Measurements from ENCODE around the gene DNA2. TPM values are rescaled to one million over a fixed set of nuclear protein-coding genes. Genes with fewer than 3 reads are reported as not detected.

The DNA2 gene
- total and polyA plus RNA-seq, 2 donors (not counting 1 experiment from before 2014, with no cell fraction given), result 2.6 to 6.4 TPM

- Histone ChIP-seq H3K27me3 (ENCODE audit: control insufficient read depth, insufficient read depth, low read length) (no peaks in the 10 kb centered on the region), H3K9ac (ENCODE audit: insufficient read depth, low read length) (no peak overlapping the region), H3K79me2 (ENCODE audit: control insufficient read depth, insufficient read depth, low read length) (no peaks in the 10 kb centered on the region), H4K20me1 (ENCODE audit: control insufficient read depth, extremely low read depth, insufficient read depth, low read length) (no peaks in the 10 kb centered on the region), H3K4me2 (ENCODE audit: extremely low read depth, insufficient read depth, low read length) (no peak overlapping the region), H3K4me1 (ENCODE audit: control insufficient read depth, extremely low read depth, insufficient read depth, low read length) (no peaks in the 10 kb centered on the region), H3K9me3 (ENCODE audit: control insufficient read depth, insufficient read depth, low read depth, low read length) (no peaks in the 10 kb centered on the region), H3K4me3 (replicated peaks in 1 of 4; ENCODE audit: control extremely low read depth in 1 of 4, insufficient read depth in 1 of 4, low read depth in 3 of 4, low read length in 4 of 4) (no peak overlapping the region), H3K27ac (ENCODE audit: insufficient read depth, low read length) (no peak overlapping the region), H3K36me3 (ENCODE audit: control insufficient read depth, insufficient read depth, low read length) (no peaks in the 10 kb centered on the region), H2AFZ (ENCODE audit: low read length) (no peak overlapping the region)
- TF ChIP-seq EZH2 (IDR thresholded peaks at IDR 0.05; ENCODE audit: low read length, missing control alignments) (no peak), CTCF (conservative IDR thresholded peaks at IDR 0.05 in 1 of 2, IDR thresholded peaks at IDR 0.05 in 1 of 2; ENCODE audit: low read depth in 1 of 2, low read length in 2 of 2) (no peak)
- no peak for DNase-seq (ENCODE audit: low read depth in 2 of 2)
These were observed 18.1 kb upstream of the DNA2 start for GRCh38 chr10:68489919-68490318.

DNA sequence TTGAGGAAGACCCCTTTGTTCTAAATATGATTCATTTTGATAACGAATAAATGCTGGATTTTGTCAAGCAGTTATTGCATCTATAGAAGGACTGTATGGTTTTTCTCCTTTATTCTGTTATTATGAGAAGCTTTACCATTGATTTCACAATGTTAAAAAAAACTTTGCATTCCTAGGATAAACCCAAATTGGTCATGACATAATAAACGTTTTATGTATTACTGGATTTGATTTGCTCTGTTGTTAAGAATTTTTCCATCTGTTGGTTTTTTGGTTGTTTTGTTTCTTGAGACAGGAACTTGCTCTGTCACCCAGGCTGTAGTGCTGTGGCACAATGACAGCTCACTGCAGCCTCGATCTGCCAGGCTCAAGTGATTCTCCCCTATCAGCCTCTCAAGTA is 2.2 kb upstream of the DNA2 start:
- H3K27me3 ChIP-seq (ENCODE audit: control insufficient read depth, insufficient read depth, low read length), result no peaks in the 10 kb centered on the region
- no peak overlapping the region for H2AFZ ChIP-seq (ENCODE audit: low read length)
- H3K79me2 ChIP-seq (ENCODE audit: control insufficient read depth, insufficient read depth, low read length), result peaks cover 16% of the 10 kb centered on the region
- TF ChIP-seq CTCF (conservative IDR thresholded peaks at IDR 0.05 in 1 of 2, IDR thresholded peaks at IDR 0.05 in 1 of 2; ENCODE audit: low read depth in 1 of 2, low read length in 2 of 2), result no peak
- no peak for TF ChIP-seq EZH2 (IDR thresholded peaks at IDR 0.05; ENCODE audit: low read length, missing control alignments)
- H4K20me1 ChIP-seq (ENCODE audit: control insufficient read depth, extremely low read depth, insufficient read depth, low read length), result no peaks in the 10 kb centered on the region
- H3K9ac ChIP-seq (ENCODE audit: insufficient read depth, low read length), result no peak overlapping the region
- H3K36me3 ChIP-seq (ENCODE audit: control insufficient read depth, insufficient read depth, low read length), result no peaks in the 10 kb centered on the region
- H3K4me3 ChIP-seq (replicated peaks in 1 of 4; ENCODE audit: control extremely low read depth in 1 of 4, insufficient read depth in 1 of 4, low read depth in 3 of 4, low read length in 4 of 4), result no peak overlapping the region
- no peaks in the 10 kb centered on the region for H3K4me1 ChIP-seq (ENCODE audit: control insufficient read depth, extremely low read depth, insufficient read depth, low read length)
- DNase-seq (ENCODE audit: low read depth in 2 of 2), result no peak
- no peak overlapping the region for H3K4me2 ChIP-seq (ENCODE audit: extremely low read depth, insufficient read depth, low read length)
- H3K27ac ChIP-seq (ENCODE audit: insufficient read depth, low read length), result no peak overlapping the region
- H3K9me3 ChIP-seq (ENCODE audit: control insufficient read depth, insufficient read depth, low read depth, low read length), result no peaks in the 10 kb centered on the region

DNA sequence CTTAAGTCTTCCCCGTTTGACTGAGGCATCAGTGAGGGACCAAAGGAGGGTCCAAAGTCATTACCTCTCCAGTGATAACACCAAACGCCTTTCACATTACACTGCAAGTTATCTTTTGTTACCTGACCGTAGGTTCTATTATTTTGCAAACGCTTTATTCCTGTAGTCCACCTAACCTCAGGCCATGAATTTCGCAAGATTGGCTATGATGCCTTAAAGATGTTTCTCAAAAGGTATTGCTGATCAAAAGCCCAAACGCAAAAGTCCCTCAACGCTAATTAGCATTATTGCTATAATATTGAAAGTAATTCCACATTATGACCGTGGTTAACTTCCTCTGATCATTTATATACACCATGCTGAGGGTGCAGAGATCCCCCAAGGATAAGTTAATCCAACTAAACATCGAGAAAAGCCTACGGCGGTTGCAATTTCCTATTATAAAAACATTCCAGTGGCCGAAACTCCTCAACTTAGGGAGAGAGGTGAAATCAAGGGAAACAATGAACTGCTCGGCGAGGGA is 649 bp downstream of the DNA2 start:
- peak overlapping the region; percentile 63 for H3K27ac ChIP-seq (ENCODE audit: insufficient read depth, low read length)
- H3K79me2 ChIP-seq (ENCODE audit: control insufficient read depth, insufficient read depth, low read length), result peaks cover 18% of the 10 kb centered on the region
- H3K4me1 ChIP-seq (ENCODE audit: control insufficient read depth, extremely low read depth, insufficient read depth, low read length), result no peaks in the 10 kb centered on the region
- H3K9me3 ChIP-seq (ENCODE audit: control insufficient read depth, insufficient read depth, low read depth, low read length), result no peaks in the 10 kb centered on the region
- peak overlapping the region; percentile 94 for H3K4me2 ChIP-seq (ENCODE audit: extremely low read depth, insufficient read depth, low read length)
- H3K36me3 ChIP-seq (ENCODE audit: control insufficient read depth, insufficient read depth, low read length), result no peaks in the 10 kb centered on the region
- no peaks in the 10 kb centered on the region for H4K20me1 ChIP-seq (ENCODE audit: control insufficient read depth, extremely low read depth, insufficient read depth, low read length)
- peak in 1 of 2 donors; percentile 3 for DNase-seq (ENCODE audit: low read depth in 2 of 2)
- peak overlapping the region; percentile 86 to 91 (median 86) for H3K4me3 ChIP-seq (replicated peaks in 1 of 4; ENCODE audit: control extremely low read depth in 1 of 4, insufficient read depth in 1 of 4, low read depth in 3 of 4, low read length in 4 of 4)
- H3K9ac ChIP-seq (ENCODE audit: insufficient read depth, low read length), result peak overlapping the region; percentile 77
- TF ChIP-seq EZH2 (IDR thresholded peaks at IDR 0.05; ENCODE audit: low read length, missing control alignments), result no peak
- TF ChIP-seq CTCF (conservative IDR thresholded peaks at IDR 0.05 in 1 of 2, IDR thresholded peaks at IDR 0.05 in 1 of 2; ENCODE audit: low read depth in 1 of 2, low read length in 2 of 2), result no peak
- peak overlapping the region; percentile 94 for H2AFZ ChIP-seq (ENCODE audit: low read length)
- H3K27me3 ChIP-seq (ENCODE audit: control insufficient read depth, insufficient read depth, low read length), result no peaks in the 10 kb centered on the region

Data from fibroblast of lung (primary cell).